ENCODE data around the gene PSMB3.
A peak's percentile ranks its signal among the peaks of the same experiment; 100 is the strongest.

PSMB3 gene

DNA sequence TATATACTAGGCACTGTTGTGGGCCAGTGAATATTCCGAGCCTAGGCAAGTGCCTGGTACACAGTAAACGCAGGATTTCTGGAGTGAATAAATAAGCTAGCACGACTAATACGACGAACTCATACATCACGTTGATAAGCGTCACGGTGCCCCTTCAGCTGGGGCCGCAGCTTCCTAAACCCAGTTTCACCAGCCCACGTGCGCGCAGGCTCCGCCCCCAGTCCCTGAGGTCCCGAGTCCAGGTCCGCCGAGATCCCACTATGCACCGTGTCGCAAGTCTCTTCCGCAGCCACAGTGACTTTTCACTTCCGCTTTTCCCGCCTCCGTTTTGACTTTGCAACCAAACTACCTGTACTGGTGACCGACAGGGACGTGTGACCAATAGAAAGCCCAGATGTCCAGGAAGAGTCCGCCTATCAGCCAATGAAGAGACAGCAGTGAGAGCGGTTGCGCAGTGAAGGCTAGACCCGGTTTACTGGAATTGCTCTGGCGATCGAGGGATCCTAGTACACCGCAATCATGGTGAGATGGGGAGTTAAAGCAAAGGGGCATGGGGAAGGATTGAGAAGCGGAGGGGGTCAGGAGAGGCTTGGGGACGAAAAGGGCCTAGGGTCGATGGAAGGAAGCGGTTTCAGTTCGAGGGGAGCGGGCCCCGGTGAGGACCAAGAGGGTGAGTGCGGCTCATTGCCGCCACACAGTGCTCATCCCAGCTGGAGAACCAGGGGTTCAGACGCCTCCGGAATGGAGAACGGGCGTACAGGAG, at the start of gene PSMB3:
Gene PSMB3 (plus strand): TSS at position 434 of the 763 bp plus-strand sequence. CDS start 86 bp downstream, at position 520.
- peak; percentile 98 for DNase-seq

DNA sequence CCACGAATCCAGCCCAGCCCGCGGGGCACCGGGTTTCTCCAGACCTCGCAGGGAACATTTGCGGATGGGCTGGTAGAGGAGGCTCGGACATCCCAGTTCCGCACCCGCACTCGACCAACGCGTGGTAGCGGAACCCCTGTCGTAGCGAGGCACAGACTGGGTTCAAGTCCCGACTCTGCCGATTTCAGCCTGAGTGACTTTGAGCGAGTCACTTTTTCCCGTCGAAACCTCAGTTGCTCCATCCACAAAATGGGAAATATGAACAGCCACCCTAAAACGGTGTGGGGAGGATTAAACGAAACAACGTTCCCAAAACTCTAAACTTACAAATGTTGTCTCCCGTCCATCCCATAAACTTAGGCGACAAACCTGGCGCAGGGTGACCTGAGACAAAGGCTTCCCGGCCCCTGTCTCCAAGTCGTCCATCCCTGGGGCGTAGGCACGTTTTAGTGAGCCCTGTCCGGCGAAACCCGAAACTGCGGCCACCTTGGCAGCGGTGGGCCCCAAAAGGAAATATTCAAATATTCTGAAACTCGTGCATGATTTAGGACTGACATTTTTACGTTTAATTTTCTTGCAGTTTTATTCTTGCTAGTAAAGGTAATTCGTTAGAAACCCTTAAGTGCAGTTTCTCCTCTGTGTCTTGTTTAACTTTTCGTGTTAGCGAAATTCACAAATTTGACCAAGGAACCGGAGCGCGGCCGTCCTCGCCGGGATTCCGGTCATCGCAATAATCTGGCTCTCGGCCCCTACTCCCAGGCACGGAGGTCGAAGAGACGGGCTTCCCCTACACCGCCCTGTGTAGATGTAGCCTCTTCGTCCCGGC, 49.4 kb upstream of the PSMB3 start:
- no peak for DNase-seq

- DNase-seq = peak; percentile 86
Observed at GRCh38 chr17:38703742-38704605, 48.6 kb upstream of the PSMB3 start.

GRCh38 chr17:38704606-38705522, 47.7 kb upstream of the PSMB3 start, which contains the start of gene MLLT6:
TSS of gene MLLT6 (plus strand) at chr17:38705273. CDS start at chr17:38705633, 360 bp downstream.
- peak; percentile 80 for DNase-seq

DNA sequence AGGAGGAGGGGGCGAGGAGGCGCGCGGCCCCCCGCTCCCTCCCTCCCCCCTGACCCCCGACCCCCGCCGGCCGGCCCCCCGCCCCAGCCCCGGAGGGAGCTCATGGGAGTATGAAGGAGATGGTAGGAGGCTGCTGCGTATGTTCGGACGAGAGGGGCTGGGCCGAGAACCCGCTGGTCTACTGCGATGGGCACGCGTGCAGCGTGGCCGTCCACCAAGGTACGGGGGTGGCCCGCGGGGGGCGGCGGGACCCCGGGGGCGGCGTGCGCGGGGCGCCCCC, 47.1 kb upstream of the PSMB3 start:
- no peak for DNase-seq

- DNase-seq = peak; percentile 41
Observed at GRCh38 chr17:38705803-38706504, 46.6 kb upstream of the PSMB3 start.

- peak; percentile 24 for DNase-seq
Observed at GRCh38 chr17:38706505-38707216, 45.9 kb upstream of the PSMB3 start.

DNA sequence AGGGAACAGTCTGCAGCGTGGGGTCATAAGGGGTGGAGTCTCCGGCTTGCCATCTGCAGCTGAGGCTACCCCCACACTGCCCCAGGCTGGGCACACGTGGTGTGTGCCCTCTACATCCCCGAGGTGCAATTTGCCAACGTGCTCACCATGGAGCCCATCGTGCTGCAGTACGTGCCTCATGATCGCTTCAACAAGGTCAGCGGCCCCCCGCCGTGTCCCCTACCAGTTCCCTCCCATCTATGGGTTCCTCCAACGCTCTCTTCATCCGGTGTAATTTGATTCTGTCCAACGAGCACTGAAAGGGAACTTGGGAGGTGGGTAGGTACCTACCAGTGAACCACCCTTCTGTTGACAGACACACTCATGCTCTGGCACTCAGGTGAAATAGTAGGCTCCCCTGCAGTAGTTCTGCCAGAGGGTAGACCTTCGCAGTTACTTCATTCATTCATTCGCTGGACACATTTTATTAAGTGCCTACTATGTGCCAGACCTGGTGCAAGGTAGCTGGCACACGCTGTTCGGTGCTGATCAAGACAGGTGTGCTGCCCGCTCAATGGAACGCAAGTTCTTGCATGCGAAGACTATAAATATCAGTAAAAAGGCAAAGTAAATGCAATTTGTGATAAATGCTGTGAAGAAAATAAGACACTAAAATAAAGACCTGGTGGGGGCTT, 44.7 kb upstream of the PSMB3 start:
- DNase-seq = no peak

GRCh38 chr17:38709104-38709820, 43.3 kb upstream of the PSMB3 start:
- no peak for DNase-seq

GRCh38 chr17:38709864-38710603, 42.5 kb upstream of the PSMB3 start:
- DNase-seq = no peak

DNA sequence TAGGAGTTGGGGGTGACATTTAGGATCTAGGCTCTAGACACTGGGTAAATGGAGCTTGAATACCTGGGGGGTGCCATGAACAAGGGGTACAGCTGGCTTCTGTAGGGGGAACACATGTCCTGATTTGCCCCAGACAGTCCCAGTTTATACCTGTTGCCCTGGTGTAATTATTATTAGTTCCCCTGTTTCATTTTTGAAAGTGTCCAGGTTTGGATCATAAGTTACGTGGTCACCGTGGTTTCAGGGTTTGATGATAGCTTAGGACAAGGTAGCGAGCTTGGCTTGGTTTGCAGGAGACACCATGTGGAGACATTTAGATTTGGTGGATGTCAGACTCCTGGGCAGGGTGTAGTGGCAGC, 42.0 kb upstream of the PSMB3 start:
- no peak for DNase-seq

- no peak for DNase-seq
Observed at GRCh38 chr17:38710985-38711384, 41.6 kb upstream of the PSMB3 start.

GRCh38 chr17:38711792-38712571, 40.6 kb upstream of the PSMB3 start:
- DNase-seq = no peak

GRCh38 chr17:38712593-38712992, 39.9 kb upstream of the PSMB3 start:
- no peak for DNase-seq

GRCh38 chr17:38713456-38714075, 39.0 kb upstream of the PSMB3 start:
- no peak for DNase-seq

DNA sequence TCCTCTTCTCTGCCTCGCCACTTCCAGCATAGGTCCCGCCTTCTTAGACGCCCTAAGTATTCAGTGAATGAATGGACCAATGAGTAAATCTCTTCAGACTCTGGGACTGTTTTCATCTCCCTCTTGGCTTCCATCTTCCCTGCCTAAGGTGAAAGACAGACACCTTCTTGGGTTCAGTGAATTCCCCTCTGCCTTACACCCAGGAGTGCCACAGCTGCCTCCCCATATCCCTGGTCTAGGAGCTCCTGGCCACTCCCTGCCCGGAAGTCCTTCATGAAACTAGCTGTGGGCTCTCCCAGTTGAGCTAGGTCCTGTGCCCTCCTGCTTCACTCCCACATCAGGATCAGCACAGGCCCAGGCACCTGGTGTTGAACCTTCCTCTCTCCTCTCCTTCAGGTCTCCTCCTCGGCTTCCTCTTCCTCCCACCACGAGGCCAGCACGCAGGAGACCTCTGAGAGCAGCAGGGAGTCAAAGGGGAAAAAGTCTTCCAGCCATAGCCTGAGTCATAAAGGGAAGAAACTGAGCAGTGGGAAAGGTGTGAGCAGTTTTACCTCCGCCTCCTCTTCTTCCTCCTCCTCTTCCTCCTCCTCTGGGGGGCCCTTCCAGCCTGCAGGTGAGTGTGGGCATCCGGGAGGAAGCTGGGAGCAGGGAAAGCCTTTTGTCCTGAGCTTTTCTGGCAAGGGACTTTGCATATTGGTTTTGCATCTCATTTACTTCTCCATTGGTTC, 37.2 kb upstream of the PSMB3 start:
- DNase-seq = no peak

Measured in activated naive CD4-positive, alpha-beta T cell treated with anti-CD3 and anti-CD28 coated beads, Interleukin-2, amount 50 U/mL, for 16 hours (primary cell).